GM23338 (cell line): ENCODE results near the gene ARHGAP27. TPM values are rescaled to one million over a fixed set of nuclear protein-coding genes. Genes with fewer than 3 reads are reported as not detected.

Experiments used
- ATAC-seq: fragments of 200-7000 bp; cut with Tn5 transposase; 3 replicates; pipeline ENCODE4 v1.9.1; 2020
- DNase-seq: peaks from one replicate; pipeline ENCODE4 v3.0.0-alpha.2; 2015; ENCODE audit warnings: low spot score
- H2AFZ ChIP-seq: fragments of 200-600 bp; sonication (generic); 2 replicates; pipeline ENCODE4 v1.8.0; 2016; ENCODE audit warnings: antibody characterized with exemption, mild to moderate bottlenecking, moderate library complexity
- H3F3A ChIP-seq: fragments of 200-600 bp; sonication (generic); replicated peaks from 2 replicates; pipeline ENCODE4 v1.8.0; 2017; ENCODE audit warnings: antibody characterized with exemption, mixed run types, low read depth
- H3K27ac ChIP-seq: fragments of 200-600 bp; sonication (generic); 2 replicates; pipeline ENCODE4 v1.6.1; 2016; ENCODE audit warnings: low read depth
- H3K27me3 ChIP-seq: fragments of 200-600 bp; sonication (generic); 2 replicates; pipeline ENCODE4 v1.8.0; 2016; ENCODE audit warnings: mild to moderate bottlenecking, mixed run types, moderate library complexity; ENCODE audit not compliant: insufficient read depth
- H3K36me3 ChIP-seq: fragments of 200-600 bp; sonication (generic); 2 replicates; pipeline ENCODE4 v1.8.0; 2016; ENCODE audit warnings: mild to moderate bottlenecking; ENCODE audit not compliant: insufficient read depth
- H3K4me1 ChIP-seq: fragments of 200-600 bp; sonication (generic); 2 replicates; pipeline ENCODE4 v1.8.0; 2016; ENCODE audit warnings: mild to moderate bottlenecking, moderate library complexity; ENCODE audit not compliant: insufficient read depth
- H3K4me2 ChIP-seq: fragments of 200-600 bp; sonication (generic); 2 replicates; pipeline ENCODE4 v1.7.1; 2017; ENCODE audit warnings: mixed run types
- H3K4me3 ChIP-seq: fragments of 200-600 bp; sonication (generic); 2 replicates; pipeline ENCODE4 v1.6.1; 2016; ENCODE audit warnings: mixed run types
- H3K79me2 ChIP-seq: fragments of 200-600 bp; sonication (generic); replicated peaks from 2 replicates; pipeline ENCODE4 v1.8.0; 2017; ENCODE audit warnings: mild to moderate bottlenecking; ENCODE audit not compliant: insufficient read depth
- H3K9me2 ChIP-seq: fragments of 200-600 bp; sonication (generic); 2 replicates; pipeline ENCODE4 v1.8.0; 2017; ENCODE audit not compliant: insufficient read depth
- H4K20me1 ChIP-seq: fragments of 200-600 bp; sonication (generic); replicated peaks from 2 replicates; pipeline ENCODE4 v1.8.0; 2017; ENCODE audit warnings: mild to moderate bottlenecking; ENCODE audit not compliant: insufficient read depth
- H3K27ac Mint-ChIP-seq: 2 replicates; pipeline ENCODE4 v1.8.0; 2020; ENCODE audit warnings: inconsistent platforms, mild to moderate bottlenecking, moderate library complexity, mixed read lengths
- H3K27me3 Mint-ChIP-seq: 3 replicates; pipeline ENCODE4 v1.8.0; 2022; ENCODE audit warnings: low read depth, mild to moderate bottlenecking, moderate library complexity, mixed read lengths, inconsistent platforms; ENCODE audit not compliant: insufficient read depth, poor library complexity
- H3K36me3 Mint-ChIP-seq: 3 replicates; pipeline ENCODE4 v1.8.0; 2021; ENCODE audit warnings: low read depth, mild to moderate bottlenecking, inconsistent platforms, moderate library complexity, mixed read lengths
- H3K4me1 Mint-ChIP-seq: 3 replicates; pipeline ENCODE4 v1.8.0; 2020; ENCODE audit warnings: mild to moderate bottlenecking, inconsistent platforms, mixed read lengths
- H3K4me3 Mint-ChIP-seq: 3 replicates; pipeline ENCODE4 v1.8.0; 2021; ENCODE audit warnings: moderate library complexity, mild to moderate bottlenecking, inconsistent platforms, mixed read lengths
- H3K9me3 Mint-ChIP-seq: 3 replicates; pipeline ENCODE4 v1.8.0; 2020; ENCODE audit warnings: moderate library complexity, mild to moderate bottlenecking, inconsistent platforms, mixed read lengths
- CREB1 ChIP-seq: fragments of 250-450 bp; sonication (Bioruptor Pico); IDR thresholded peaks from 2 replicates; pipeline ENCODE4 v1.5.0; 2020; ENCODE audit warnings: low read depth, mild to moderate bottlenecking, moderate library complexity
- CTCF ChIP-seq, 2 experiments: fragments of 200-600 bp in 1 of 2; sonication (generic) in 1 of 2; conservative IDR thresholded peaks; 2 replicates each; pipeline versions ENCODE4 v1.5.1 to v1.6.1; 2016 to 2017; ENCODE audit warnings: antibody characterized with exemption in 2 of 2, low read depth in 2 of 2, mild to moderate bottlenecking in 2 of 2, moderate library complexity in 1 of 2
- ETS1 ChIP-seq: IDR thresholded peaks from 2 replicates; pipeline ENCODE4 v1.6.1; 2016; ENCODE audit warnings: antibody characterized with exemption
- EZH2 ChIP-seq: fragments of 200-600 bp; sonication (generic); IDR thresholded peaks from one replicate; pipeline ENCODE4 v1.8.0; 2017; ENCODE audit warnings: antibody characterized with exemption, mild to moderate bottlenecking, low read depth; ENCODE audit not compliant: unreplicated experiment
- EZH2phosphoT487 ChIP-seq: fragments of 200-600 bp; sonication (generic); IDR thresholded peaks from one replicate; pipeline ENCODE4 v1.8.1; 2018; ENCODE audit warnings: antibody characterized with exemption; ENCODE audit not compliant: unreplicated experiment
- JUNB ChIP-seq: IDR thresholded peaks from one replicate; pipeline ENCODE4 v1.6.1; 2016; ENCODE audit warnings: antibody characterized with exemption; ENCODE audit not compliant: unreplicated experiment
- NANOG ChIP-seq: IDR thresholded peaks from 2 replicates; pipeline ENCODE4 v1.6.1; 2016; ENCODE audit warnings: antibody characterized with exemption, borderline replicate concordance
- POLR2AphosphoS5 ChIP-seq: IDR thresholded peaks from 2 replicates; pipeline ENCODE4 v1.6.1; 2016; ENCODE audit warnings: antibody characterized with exemption, low read depth
- REST ChIP-seq: IDR thresholded peaks from one replicate; pipeline ENCODE4 v1.6.1; 2018; ENCODE audit warnings: antibody characterized with exemption; ENCODE audit not compliant: unreplicated experiment
- STAT1 ChIP-seq: IDR thresholded peaks from one replicate; pipeline ENCODE4 v1.6.1; 2016; ENCODE audit warnings: antibody characterized with exemption; ENCODE audit not compliant: unreplicated experiment
- ZNF114 ChIP-seq: fragments of 250-450 bp; sonication (Bioruptor Pico); IDR thresholded peaks from 2 replicates; pipeline ENCODE4 v1.5.0; 2020; ENCODE audit warnings: mild to moderate bottlenecking, moderate library complexity
- ZNF331 ChIP-seq: fragments of 250-450 bp; sonication (Bioruptor Pico); IDR thresholded peaks from 2 replicates; pipeline ENCODE4 v1.5.0; 2020; ENCODE audit warnings: low read depth, mild to moderate bottlenecking, moderate library complexity
- ZNF462 ChIP-seq: fragments of 250-450 bp; sonication (Bioruptor Pico); IDR thresholded peaks from 2 replicates; pipeline ENCODE4 v1.5.0; 2020; ENCODE audit warnings: mild to moderate bottlenecking, moderate library complexity
- polyA plus RNA-seq: library from polyadenylated mRNA; unstranded; fragments of >200 nt; fragmentation: Nextera tagmentation; extraction: Ambion mirVana; gene quantifications from 2 replicates; pipeline ENCODE4 v1.2.1, GENCODE V29; 2016
- total RNA-seq: library from RNA; depleted of rRNA; stranded (reverse); fragments of >200 nt; shearing (Covaris generic); gene quantifications from 2 replicates; pipeline ENCODE4 v1.2.3, GENCODE V29; 2014

The ARHGAP27 gene
- total and polyA plus RNA-seq, 2 experiments from 2014 or later: 5.9 to 17.7 TPM

- H3K27me3 ChIP-seq: peaks cover 36% of the 10 kb centered on the region
Measured at GRCh38 chr17:45427181-45427835, 5.4 kb downstream of the ARHGAP27 start.

More at GRCh38 chr17:45427181-45427835, 5.4 kb downstream of the ARHGAP27 start:
- Mint-ChIP-seq H3K9me3 (peaks cover 6% of the 10 kb centered on the region), H3K36me3 (peaks cover 10% of the 10 kb centered on the region), H3K27me3 (peaks cover 41% of the 10 kb centered on the region), H3K27ac (no peak overlapping the region), H3K4me1 (peaks cover 44% of the 10 kb centered on the region), H3K4me3 (no peak overlapping the region)
- Histone ChIP-seq H3K9me2 (no peaks in the 10 kb centered on the region), H3K4me3 (no peak overlapping the region), H4K20me1 (no peaks in the 10 kb centered on the region), H3F3A (peaks cover 29% of the 10 kb centered on the region), H3K4me1 (peaks cover 21% of the 10 kb centered on the region), H2AFZ (no peak overlapping the region), H3K36me3 (no peaks in the 10 kb centered on the region), H3K79me2 (no peaks in the 10 kb centered on the region; the same call in 1 of the 2 replicates), H3K27ac (no peak overlapping the region), H3K4me2 (no peak overlapping the region)
- DNase-seq (no peak), ATAC-seq (no peak)
- TF ChIP-seq REST (no peak), ZNF331 (CRISPR knock-in tag) (no peak), STAT1 (no peak), ZNF462 (no peak), CTCF (conservative IDR thresholded peaks at IDR 0.05; ENCODE audit: low read depth in 2 of 2) (no peak), NANOG (no peak), CREB1 (CRISPR knock-in tag) (no peak), ZNF114 (no peak), ETS1 (no peak), EZH2 (no peak), EZH2phosphoT487 (no peak), JUNB (no peak), POLR2AphosphoS5 (no peak)
